ENCODE results near the gene ENGASE.

DNA sequence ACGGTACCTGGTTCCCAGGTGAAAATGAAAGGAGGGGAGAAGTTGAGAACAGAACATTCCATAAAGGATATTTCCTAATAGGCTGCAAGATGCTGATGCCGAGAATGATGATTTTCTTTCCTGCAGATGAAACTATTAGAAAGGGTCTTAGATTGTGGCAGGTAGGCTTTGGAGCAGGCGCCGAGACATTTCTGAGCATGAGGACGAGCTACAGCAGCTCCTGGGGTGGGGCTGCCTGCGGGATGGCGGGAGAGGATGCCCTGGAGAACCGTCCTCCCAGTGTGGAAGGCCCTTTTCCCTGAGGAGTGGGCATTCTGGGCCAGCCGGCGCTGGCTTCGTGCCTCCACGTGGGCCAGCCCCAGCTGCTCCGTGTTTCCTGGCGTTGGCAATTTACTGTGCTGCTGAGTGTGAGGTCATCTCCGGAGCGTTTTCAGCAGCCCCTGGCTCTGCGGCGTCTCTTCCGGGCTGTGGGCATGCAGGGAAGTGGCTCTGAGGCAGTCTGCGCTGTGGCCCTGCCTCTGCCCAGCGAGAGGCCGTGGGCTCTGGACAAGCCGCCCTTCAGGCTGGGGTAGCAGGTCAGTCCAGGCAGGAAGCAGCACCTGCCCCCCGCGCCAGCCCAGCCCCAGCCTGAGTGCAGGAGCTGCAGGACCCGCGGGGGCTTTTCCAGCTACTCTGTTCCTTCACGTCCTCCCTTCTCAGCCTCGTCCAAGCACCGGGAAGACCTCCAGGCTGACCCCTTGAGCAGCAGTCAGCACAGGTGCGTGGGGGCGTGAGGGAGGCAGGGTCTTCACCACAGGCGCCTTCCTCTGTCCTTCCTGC, 12.2 kb downstream of the ENGASE start:
- TF ChIP-seq, protein P1, sequence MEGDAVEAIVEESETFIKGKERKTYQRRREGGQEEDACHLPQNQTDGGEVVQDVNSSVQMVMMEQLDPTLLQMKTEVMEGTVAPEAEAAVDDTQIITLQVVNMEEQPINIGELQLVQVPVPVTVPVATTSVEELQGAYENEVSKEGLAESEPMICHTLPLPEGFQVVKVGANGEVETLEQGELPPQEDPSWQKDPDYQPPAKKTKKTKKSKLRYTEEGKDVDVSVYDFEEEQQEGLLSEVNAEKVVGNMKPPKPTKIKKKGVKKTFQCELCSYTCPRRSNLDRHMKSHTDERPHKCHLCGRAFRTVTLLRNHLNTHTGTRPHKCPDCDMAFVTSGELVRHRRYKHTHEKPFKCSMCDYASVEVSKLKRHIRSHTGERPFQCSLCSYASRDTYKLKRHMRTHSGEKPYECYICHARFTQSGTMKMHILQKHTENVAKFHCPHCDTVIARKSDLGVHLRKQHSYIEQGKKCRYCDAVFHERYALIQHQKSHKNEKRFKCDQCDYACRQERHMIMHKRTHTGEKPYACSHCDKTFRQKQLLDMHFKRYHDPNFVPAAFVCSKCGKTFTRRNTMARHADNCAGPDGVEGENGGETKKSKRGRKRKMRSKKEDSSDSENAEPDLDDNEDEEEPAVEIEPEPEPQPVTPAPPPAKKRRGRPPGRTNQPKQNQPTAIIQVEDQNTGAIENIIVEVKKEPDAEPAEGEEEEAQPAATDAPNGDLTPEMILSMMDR (IDR thresholded peaks at IDR 0.05), result no peak
- no peak for TF ChIP-seq POLR2A (IDR thresholded peaks at IDR 0.05)
- TF ChIP-seq POLR2AphosphoS5 (IDR thresholded peaks at IDR 0.05), result no peak
